Prostate gland (tissue), 2 donors: ENCODE results near the gene LYZL6. TPM values are rescaled to one million over a fixed set of nuclear protein-coding genes. Genes with fewer than 3 reads are reported as not detected.
A peak's percentile ranks its signal among the peaks of the same experiment; 100 is the strongest.

ENCODE experiments used
- DNase-seq: peaks from one replicate; pipeline ENCODE4 v3.0.0-alpha.2; 2019; ENCODE audit warnings: low spot score
- H3K27ac ChIP-seq, 2 donors: fragments of 200-600 bp; sonication (generic); 2 replicates each; pipeline ENCODE4 v1.5.1; 2017 to 2019
- H3K27me3 ChIP-seq: fragments of 200-600 bp; sonication (generic); replicated peaks from 2 replicates; pipeline ENCODE4 v1.5.1; 2019; ENCODE audit not compliant: insufficient read depth
- H3K36me3 ChIP-seq, 2 donors: fragments of 200-600 bp; sonication (generic); 1 replicate in 1 of 2; 2 replicates in 1 of 2; pipeline versions ENCODE4 v1.5.1 to v1.8.1; 2017 to 2019
- H3K4me1 ChIP-seq: fragments of 200-600 bp; sonication (generic); replicated peaks from 2 replicates; pipeline ENCODE4 v1.5.1; 2019
- H3K4me3 ChIP-seq, 2 donors: fragments of 200-600 bp; sonication (generic); 2 replicates each; pipeline ENCODE4 v1.5.1; 2017 to 2019
- H3K9me3 ChIP-seq: fragments of 200-600 bp; sonication (generic); 2 replicates; pipeline ENCODE4 v1.5.1; 2017
- POLR2A ChIP-seq: fragments of 450-650 bp; IDR thresholded peaks from one replicate; pipeline ENCODE4 v1.6.1; 2016; ENCODE audit warnings: antibody characterized with exemption, mild to moderate bottlenecking
- POLR2AphosphoS5 ChIP-seq: sonication (generic); formaldehyde crosslinking; IDR thresholded peaks from one replicate; pipeline ENCODE4 v1.6.1; 2017; ENCODE audit warnings: antibody characterized with exemption
- WGBS: methylation state at CpG from one replicate; pipeline ENCODE4 v1.1.5; 2018; 5-methylcytosine and 5-hydroxymethylcytosine counted together
- intact Hi-C: fragments of 100-400 bp; cut with DNase I; formaldehyde crosslinking; loops from one replicate; pipeline ENCODE4 v1.14.2; 2022
- total RNA-seq, 2 donors: library from RNA; depleted of rRNA; stranded (reverse); fragments of >200 nt; gene quantifications; one replicate each; pipeline ENCODE4 v1.1.0, GENCODE V29; 2016
- TF ChIP-seq, protein P1 (sequence below), 4 experiments: fragments of 200-600 bp in 2 of 4; fragments of 450-650 bp in 2 of 4; sonication (generic) in 2 of 4; IDR thresholded peaks; 1 replicate in 3 of 4; 2 replicates in 1 of 4; pipeline ENCODE4 v1.5.1; 2016 to 2019; ENCODE audit warnings: antibody characterized with exemption in 4 of 4, mild to moderate bottlenecking in 2 of 4, moderate library complexity in 2 of 4

Gene LYZL6
- total RNA-seq, 2 donors from 2014 or later: 4.4 TPM; not detected in 1

- intact Hi-C loops: no loop called here
- Histone ChIP-seq H3K4me1 (no peaks in the 10 kb centered on the region), H3K27me3 (no peaks in the 10 kb centered on the region), H3K9me3 (no peaks in the 10 kb centered on the region), H3K36me3 (no peaks in the 10 kb centered on the region), H3K27ac (no peak overlapping the region), H3K4me3 (no peak overlapping the region)
- TF ChIP-seq POLR2A: no peak
- TF ChIP-seq, protein P1, sequence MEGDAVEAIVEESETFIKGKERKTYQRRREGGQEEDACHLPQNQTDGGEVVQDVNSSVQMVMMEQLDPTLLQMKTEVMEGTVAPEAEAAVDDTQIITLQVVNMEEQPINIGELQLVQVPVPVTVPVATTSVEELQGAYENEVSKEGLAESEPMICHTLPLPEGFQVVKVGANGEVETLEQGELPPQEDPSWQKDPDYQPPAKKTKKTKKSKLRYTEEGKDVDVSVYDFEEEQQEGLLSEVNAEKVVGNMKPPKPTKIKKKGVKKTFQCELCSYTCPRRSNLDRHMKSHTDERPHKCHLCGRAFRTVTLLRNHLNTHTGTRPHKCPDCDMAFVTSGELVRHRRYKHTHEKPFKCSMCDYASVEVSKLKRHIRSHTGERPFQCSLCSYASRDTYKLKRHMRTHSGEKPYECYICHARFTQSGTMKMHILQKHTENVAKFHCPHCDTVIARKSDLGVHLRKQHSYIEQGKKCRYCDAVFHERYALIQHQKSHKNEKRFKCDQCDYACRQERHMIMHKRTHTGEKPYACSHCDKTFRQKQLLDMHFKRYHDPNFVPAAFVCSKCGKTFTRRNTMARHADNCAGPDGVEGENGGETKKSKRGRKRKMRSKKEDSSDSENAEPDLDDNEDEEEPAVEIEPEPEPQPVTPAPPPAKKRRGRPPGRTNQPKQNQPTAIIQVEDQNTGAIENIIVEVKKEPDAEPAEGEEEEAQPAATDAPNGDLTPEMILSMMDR (IDR thresholded peaks at IDR 0.05): no peak
- no peak for TF ChIP-seq POLR2AphosphoS5
- no peak for DNase-seq
- WGBS: 60% methylated on average over 7 of the region's 7 CpGs
Observed at GRCh38 chr17:35953720-35954119, 10.2 kb upstream of the LYZL6 start.

DNA sequence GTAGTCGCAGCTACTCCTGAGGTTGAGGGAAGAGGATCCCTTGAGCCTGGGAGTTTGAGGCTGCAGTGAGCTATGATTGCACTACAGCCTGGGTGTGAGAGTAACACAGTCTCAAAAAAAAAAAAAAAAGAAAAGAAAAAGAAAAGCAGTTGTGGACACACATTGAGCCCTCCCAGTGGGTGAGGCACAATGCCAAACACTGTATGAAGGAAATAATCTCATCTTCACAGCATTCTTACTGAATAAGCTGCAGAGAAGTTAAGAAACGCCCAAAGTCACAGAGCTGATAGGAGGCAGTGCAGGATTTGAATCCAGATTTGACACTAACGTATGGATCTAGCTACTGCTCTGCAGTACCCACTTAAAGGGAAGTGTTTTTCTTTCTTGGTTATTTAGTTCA lies 5.9 kb upstream of the LYZL6 start:
- Histone ChIP-seq H3K4me3 (no peak overlapping the region), H3K4me1 (no peaks in the 10 kb centered on the region), H3K9me3 (no peaks in the 10 kb centered on the region), H3K27ac (no peak overlapping the region), H3K36me3 (no peaks in the 10 kb centered on the region), H3K27me3 (no peaks in the 10 kb centered on the region)
- no peak for DNase-seq
- 73% methylated on average over 3 of the region's 3 CpGs for WGBS
- TF ChIP-seq POLR2AphosphoS5 (no peak), POLR2A (no peak)
- TF ChIP-seq, protein P1 (IDR thresholded peaks at IDR 0.05): no peak
- intact Hi-C loops: no loop called here

GRCh38 chr17:35948092-35948491 lies 4.6 kb upstream of the LYZL6 start:
- H3K4me3 ChIP-seq: no peak overlapping the region
- TF ChIP-seq POLR2A: no peak
- no peak for TF ChIP-seq POLR2AphosphoS5
- TF ChIP-seq, protein P1 (IDR thresholded peaks at IDR 0.05): no peak
- WGBS: 90% methylated on average over 7 of the region's 7 CpGs
- H3K9me3 ChIP-seq: no peaks in the 10 kb centered on the region
- no peaks in the 10 kb centered on the region for H3K36me3 ChIP-seq
- H3K4me1 ChIP-seq: no peaks in the 10 kb centered on the region
- intact Hi-C loops: no loop called here
- H3K27me3 ChIP-seq: no peaks in the 10 kb centered on the region
- no peak overlapping the region for H3K27ac ChIP-seq
- no peak for DNase-seq

GRCh38 chr17:35947156-35947585 lies 3.7 kb upstream of the LYZL6 start:
- TF ChIP-seq POLR2A (no peak), POLR2AphosphoS5 (no peak)
- TF ChIP-seq, protein P1 (IDR thresholded peaks at IDR 0.05): peak in 3 of 4 experiments; percentile 30 to 54 (median 46)

GRCh38 chr17:35944151-35944550 lies 638 bp upstream of the LYZL6 start:
- Histone ChIP-seq H3K36me3 (no peaks in the 10 kb centered on the region), H3K4me1 (no peaks in the 10 kb centered on the region), H3K27me3 (no peaks in the 10 kb centered on the region), H3K4me3 (no peak overlapping the region), H3K27ac (no peak overlapping the region), H3K9me3 (no peaks in the 10 kb centered on the region)
- TF ChIP-seq POLR2AphosphoS5: no peak
- no peak for TF ChIP-seq POLR2A
- TF ChIP-seq, protein P1 (IDR thresholded peaks at IDR 0.05): no peak
- WGBS: 92% methylated on average over 4 of the region's 4 CpGs
- no peak for DNase-seq
- intact Hi-C loops: no loop called here

More at GRCh38 chr17:35947156-35947585, 3.7 kb upstream of the LYZL6 start:
- intact Hi-C loops: no loop called here
- Histone ChIP-seq H3K4me1 (no peaks in the 10 kb centered on the region), H3K4me3 (no peak overlapping the region), H3K27me3 (no peaks in the 10 kb centered on the region), H3K9me3 (no peaks in the 10 kb centered on the region), H3K36me3 (no peaks in the 10 kb centered on the region), H3K27ac (no peak overlapping the region)
- no peak for DNase-seq
- 28% methylated on average over 12 of the region's 12 CpGs for WGBS
